OCI-LY1 (cell line): Measurements from ENCODE around the gene TTC28.

Experiments
- H2AFZ ChIP-seq: fragments of 200-600 bp; sonication (generic), shearing (Covaris generic); 2 replicates; pipeline ENCODE4 v1.6.0; 2014; ENCODE audit warnings: antibody characterized with exemption, mild to moderate bottlenecking, low read length
- H3F3A ChIP-seq: fragments of 200-600 bp; sonication (generic), shearing (Covaris generic); 2 replicates; pipeline ENCODE4 v1.6.0; 2014; ENCODE audit warnings: mild to moderate bottlenecking, antibody characterized with exemption, low read length, moderate library complexity; ENCODE audit not compliant: insufficient read depth
- H3K27ac ChIP-seq: fragments of 200-600 bp; sonication (generic); 2 replicates; pipeline ENCODE4 v1.5.1; 2014; ENCODE audit warnings: low read length, mixed run types, mild to moderate bottlenecking, low read depth; ENCODE audit not compliant: poor library complexity, severe bottlenecking
- H3K27me3 ChIP-seq: fragments of 200-600 bp; sonication (generic); 2 replicates; pipeline ENCODE4 v1.6.0; 2014; ENCODE audit warnings: antibody characterized with exemption, mild to moderate bottlenecking, low read length, moderate library complexity; ENCODE audit not compliant: insufficient read depth
- H3K36me3 ChIP-seq: fragments of 200-600 bp; sonication (generic); 2 replicates; pipeline ENCODE4 v1.6.1; 2014; ENCODE audit warnings: mild to moderate bottlenecking, antibody characterized with exemption, low read length, moderate library complexity, mixed read lengths; ENCODE audit not compliant: insufficient read depth
- H3K4me1 ChIP-seq: fragments of 200-600 bp; sonication (generic); 2 replicates; pipeline ENCODE4 v1.5.1; 2014; ENCODE audit warnings: mild to moderate bottlenecking, low read length, moderate library complexity; ENCODE audit not compliant: insufficient read depth, severe bottlenecking
- H3K4me2 ChIP-seq: fragments of 200-600 bp; sonication (generic), shearing (Covaris generic); 2 replicates; pipeline ENCODE4 v1.6.1; 2014; ENCODE audit warnings: low read length
- H3K4me3 ChIP-seq: fragments of 200-600 bp; sonication (generic); 2 replicates; pipeline ENCODE4 v1.5.1; 2014; ENCODE audit warnings: low read length, low read depth, mild to moderate bottlenecking, mixed read lengths; ENCODE audit not compliant: poor library complexity, severe bottlenecking
- H3K79me2 ChIP-seq: fragments of 200-600 bp; shearing (Covaris generic); 2 replicates; pipeline ENCODE4 v1.6.1; 2016; ENCODE audit warnings: mixed run types, low read length, mixed read lengths; ENCODE audit not compliant: insufficient read depth
- H3K9ac ChIP-seq: fragments of 200-600 bp; sonication (generic), shearing (Covaris generic); 2 replicates; pipeline ENCODE4 v1.6.1; 2014; ENCODE audit warnings: mild to moderate bottlenecking, low read length, mixed read lengths
- H3K9me2 ChIP-seq: fragments of 200-600 bp; sonication (generic), shearing (Covaris generic); 2 replicates; pipeline ENCODE4 v1.6.1; 2014; ENCODE audit warnings: low read depth, mild to moderate bottlenecking, low read length, mixed read lengths
- H3K9me3 ChIP-seq: fragments of 200-600 bp; shearing (Covaris generic); 2 replicates; pipeline ENCODE4 v1.6.1; 2014; ENCODE audit warnings: low read length, mixed read lengths
- H4K20me1 ChIP-seq: fragments of 200-600 bp; sonication (generic), shearing (Covaris generic); 2 replicates; pipeline ENCODE4 v1.6.0; 2016; ENCODE audit warnings: mild to moderate bottlenecking, low read length; ENCODE audit not compliant: insufficient read depth
- CTCF ChIP-seq: fragments of 200-600 bp; sonication (generic), shearing (Covaris generic); IDR thresholded peaks from 2 replicates; pipeline ENCODE4 v1.5.1; 2017; ENCODE audit warnings: mild to moderate bottlenecking, antibody characterized with exemption, low read length, moderate library complexity, mixed read lengths
- EZH2 ChIP-seq: fragments of 200-600 bp; sonication (generic), shearing (Covaris generic); IDR thresholded peaks from 2 replicates; pipeline ENCODE4 v1.8.0; 2017; ENCODE audit warnings: borderline replicate concordance, mixed run types, mild to moderate bottlenecking, antibody characterized with exemption, low read length, moderate library complexity, mixed read lengths

Gene TTC28

GRCh38 chr22:28710576-28711191, 31.0 kb upstream of the TTC28 start:
- Histone ChIP-seq H3K4me2 (no peak overlapping the region), H3K9ac (no peak overlapping the region), H3F3A (no peaks in the 10 kb centered on the region), H4K20me1 (no peaks in the 10 kb centered on the region), H3K4me1 (peaks cover 10% of the 10 kb centered on the region), H3K4me3 (no peak overlapping the region), H3K9me2 (no peaks in the 10 kb centered on the region), H3K36me3 (peaks cover 43% of the 10 kb centered on the region; the same call in 1 of the 2 replicates), H3K9me3 (no peaks in the 10 kb centered on the region), H3K27me3 (no peaks in the 10 kb centered on the region), H3K27ac (no peak overlapping the region), H3K79me2 (no peaks in the 10 kb centered on the region), H2AFZ (no peak overlapping the region)
- TF ChIP-seq EZH2, result no peak
- TF ChIP-seq CTCF, result no peak

GRCh38 chr22:28710107-28710506, 30.5 kb upstream of the TTC28 start:
- H3K27me3 ChIP-seq, result no peaks in the 10 kb centered on the region
- no peaks in the 10 kb centered on the region for H3K9me3 ChIP-seq
- no peak overlapping the region for H2AFZ ChIP-seq
- H3F3A ChIP-seq, result no peaks in the 10 kb centered on the region
- H3K4me1 ChIP-seq, result peaks cover 10% of the 10 kb centered on the region
- no peak overlapping the region for H3K4me2 ChIP-seq
- no peaks in the 10 kb centered on the region for H4K20me1 ChIP-seq
- TF ChIP-seq EZH2 (no peak), CTCF (no peak)
- H3K4me3 ChIP-seq, result no peak overlapping the region
- H3K79me2 ChIP-seq, result no peaks in the 10 kb centered on the region
- no peaks in the 10 kb centered on the region for H3K9me2 ChIP-seq
- H3K36me3 ChIP-seq, result peaks cover 43% of the 10 kb centered on the region; the same call in 1 of the 2 replicates
- H3K9ac ChIP-seq, result no peak overlapping the region
- H3K27ac ChIP-seq, result no peak overlapping the region

GRCh38 chr22:28706845-28707244, 27.2 kb upstream of the TTC28 start:
- H3K36me3 ChIP-seq, result peaks cover 52% of the 10 kb centered on the region

More at GRCh38 chr22:28706845-28707244, 27.2 kb upstream of the TTC28 start:
- no peak overlapping the region for H3K9ac ChIP-seq
- H3K27me3 ChIP-seq, result no peaks in the 10 kb centered on the region
- no peak overlapping the region for H3K4me3 ChIP-seq
- peaks cover 14% of the 10 kb centered on the region for H3K4me1 ChIP-seq
- no peaks in the 10 kb centered on the region for H3K79me2 ChIP-seq
- H4K20me1 ChIP-seq, result no peaks in the 10 kb centered on the region
- no peaks in the 10 kb centered on the region for H3K9me2 ChIP-seq
- H3K27ac ChIP-seq, result peak overlapping the region; percentile 22
- H3K9me3 ChIP-seq, result no peaks in the 10 kb centered on the region
- no peak overlapping the region for H2AFZ ChIP-seq
- TF ChIP-seq EZH2 (no peak), CTCF (no peak)
- no peak overlapping the region; the same call in 1 of the 2 replicates for H3K4me2 ChIP-seq
- H3F3A ChIP-seq, result no peaks in the 10 kb centered on the region
